NB4 (cell line): ENCODE measurements around the gene OR7A5.
"Not testable (repeated sequence)": the region's sequence is repeated elsewhere in the genome, so short reads cannot be mapped to it uniquely, and the experiment has no call there.

ENCODE experiments used
- DNase-seq: peaks from one replicate; pipeline ENCODE4 v3.0.0; 2010; ENCODE audit warnings: low read depth
- H3K4me3 ChIP-seq: one replicate; pipeline ENCODE4 v1.5.1; 2011; ENCODE audit warnings: mild to moderate bottlenecking, low read depth, low read length, moderate library complexity
- MYC ChIP-seq: IDR thresholded peaks from 2 replicates; pipeline ENCODE4 v1.6.1; 2011; ENCODE audit warnings: low read depth, low read length
- POLR2A ChIP-seq: IDR thresholded peaks from 2 replicates; pipeline ENCODE4 v1.6.1; 2011; ENCODE audit warnings: mild to moderate bottlenecking; ENCODE audit not compliant: insufficient read length; ENCODE audit errors: extremely low read depth
- TF ChIP-seq, protein P1 (sequence below): IDR thresholded peaks from one replicate; pipeline ENCODE4 v1.5.1; 2012; ENCODE audit warnings: low read depth, low read length
- TF ChIP-seq, protein P2 (sequence below): IDR thresholded peaks from 2 replicates; pipeline ENCODE4 v1.6.1; 2011; ENCODE audit warnings: low read depth, low read length

The OR7A5 gene

DNA sequence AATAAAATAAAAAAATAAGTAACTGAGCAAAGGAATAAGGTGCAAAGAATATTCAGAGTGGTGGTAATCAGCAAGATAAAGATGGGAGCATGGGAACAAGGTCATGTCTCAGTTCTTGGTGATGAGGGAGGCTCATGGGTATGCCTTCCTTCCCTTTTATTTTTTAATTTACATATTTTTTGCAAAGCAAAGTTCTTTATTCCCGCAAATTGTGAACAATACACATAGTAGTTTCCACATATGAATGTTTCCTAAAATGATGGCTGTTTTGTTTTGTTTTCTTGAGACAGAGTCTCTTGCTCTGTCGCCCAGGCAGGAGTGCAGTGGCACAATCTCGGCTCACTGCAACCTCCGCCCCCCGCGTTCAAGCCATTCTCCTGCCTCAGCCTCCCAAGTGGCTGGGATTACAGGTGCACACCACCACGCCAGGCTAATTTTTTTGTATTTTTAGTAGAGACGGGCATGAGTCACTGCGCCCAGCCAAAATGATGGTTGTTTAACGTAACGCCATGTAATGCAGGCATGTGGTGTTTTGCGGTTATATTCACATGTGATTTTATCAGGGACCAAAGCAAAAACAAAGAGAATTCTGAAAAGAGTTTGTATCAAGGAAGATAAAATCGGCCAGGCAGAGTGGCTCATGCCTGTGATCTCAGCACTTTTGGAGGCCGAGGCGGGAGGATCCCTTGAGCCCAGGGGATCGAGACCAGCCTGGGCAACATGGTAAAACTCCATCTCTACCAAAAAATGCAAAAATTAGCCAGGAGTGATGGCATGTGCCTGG is 52.2 kb downstream of the OR7A5 start:
- peak; percentile 65 for DNase-seq

DNA sequence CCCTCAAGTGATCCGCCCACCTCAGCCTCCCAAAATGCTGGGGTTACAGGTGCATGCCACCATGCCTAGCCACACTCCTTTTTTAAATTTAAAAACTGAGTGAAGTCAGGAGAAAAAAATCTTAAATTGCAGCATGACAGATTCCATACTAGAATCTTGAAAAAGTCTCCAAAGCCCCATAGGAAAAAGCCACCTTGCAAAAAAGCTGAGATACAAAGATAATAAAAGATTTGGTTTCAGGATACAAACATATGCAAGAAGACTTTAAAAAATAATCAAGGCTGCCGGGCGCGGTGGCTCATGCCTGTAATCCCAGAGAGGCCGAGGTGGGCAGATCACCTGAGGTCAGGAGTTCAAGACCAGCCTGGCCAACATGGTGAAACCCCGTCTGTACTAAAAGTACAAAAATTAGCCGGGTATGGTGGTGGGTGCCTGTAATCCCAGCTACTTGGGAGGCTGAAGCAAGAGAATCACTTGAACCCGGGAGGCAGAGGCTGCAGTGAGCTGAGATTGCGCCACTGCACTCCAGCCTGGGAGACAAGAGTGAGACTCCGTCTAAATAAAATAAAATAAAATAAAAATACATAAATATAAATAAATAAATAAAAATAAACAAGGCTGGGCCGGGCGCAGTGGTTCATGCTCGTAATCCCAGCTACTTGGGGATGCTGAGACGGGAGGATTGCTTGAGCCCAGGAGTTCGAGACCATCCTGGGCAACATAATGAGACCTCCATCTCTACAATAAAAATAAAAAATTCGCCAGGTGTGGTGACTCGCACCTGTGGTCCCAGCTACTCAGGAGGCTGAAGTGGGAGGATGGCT is 53.1 kb downstream of the OR7A5 start:
- DNase-seq, H3K4me3 ChIP-seq: not testable (repeated sequence)

More for the DNA sequence above, 52.2 kb downstream of the OR7A5 start:
- H3K4me3 ChIP-seq: no peak overlapping the region
- TF ChIP-seq, protein P1, sequence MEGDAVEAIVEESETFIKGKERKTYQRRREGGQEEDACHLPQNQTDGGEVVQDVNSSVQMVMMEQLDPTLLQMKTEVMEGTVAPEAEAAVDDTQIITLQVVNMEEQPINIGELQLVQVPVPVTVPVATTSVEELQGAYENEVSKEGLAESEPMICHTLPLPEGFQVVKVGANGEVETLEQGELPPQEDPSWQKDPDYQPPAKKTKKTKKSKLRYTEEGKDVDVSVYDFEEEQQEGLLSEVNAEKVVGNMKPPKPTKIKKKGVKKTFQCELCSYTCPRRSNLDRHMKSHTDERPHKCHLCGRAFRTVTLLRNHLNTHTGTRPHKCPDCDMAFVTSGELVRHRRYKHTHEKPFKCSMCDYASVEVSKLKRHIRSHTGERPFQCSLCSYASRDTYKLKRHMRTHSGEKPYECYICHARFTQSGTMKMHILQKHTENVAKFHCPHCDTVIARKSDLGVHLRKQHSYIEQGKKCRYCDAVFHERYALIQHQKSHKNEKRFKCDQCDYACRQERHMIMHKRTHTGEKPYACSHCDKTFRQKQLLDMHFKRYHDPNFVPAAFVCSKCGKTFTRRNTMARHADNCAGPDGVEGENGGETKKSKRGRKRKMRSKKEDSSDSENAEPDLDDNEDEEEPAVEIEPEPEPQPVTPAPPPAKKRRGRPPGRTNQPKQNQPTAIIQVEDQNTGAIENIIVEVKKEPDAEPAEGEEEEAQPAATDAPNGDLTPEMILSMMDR: no peak
- TF ChIP-seq MYC: no peak
- TF ChIP-seq POLR2A: no peak
- TF ChIP-seq, protein P2, sequence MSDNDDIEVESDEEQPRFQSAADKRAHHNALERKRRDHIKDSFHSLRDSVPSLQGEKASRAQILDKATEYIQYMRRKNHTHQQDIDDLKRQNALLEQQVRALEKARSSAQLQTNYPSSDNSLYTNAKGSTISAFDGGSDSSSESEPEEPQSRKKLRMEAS: no peak

DNA sequence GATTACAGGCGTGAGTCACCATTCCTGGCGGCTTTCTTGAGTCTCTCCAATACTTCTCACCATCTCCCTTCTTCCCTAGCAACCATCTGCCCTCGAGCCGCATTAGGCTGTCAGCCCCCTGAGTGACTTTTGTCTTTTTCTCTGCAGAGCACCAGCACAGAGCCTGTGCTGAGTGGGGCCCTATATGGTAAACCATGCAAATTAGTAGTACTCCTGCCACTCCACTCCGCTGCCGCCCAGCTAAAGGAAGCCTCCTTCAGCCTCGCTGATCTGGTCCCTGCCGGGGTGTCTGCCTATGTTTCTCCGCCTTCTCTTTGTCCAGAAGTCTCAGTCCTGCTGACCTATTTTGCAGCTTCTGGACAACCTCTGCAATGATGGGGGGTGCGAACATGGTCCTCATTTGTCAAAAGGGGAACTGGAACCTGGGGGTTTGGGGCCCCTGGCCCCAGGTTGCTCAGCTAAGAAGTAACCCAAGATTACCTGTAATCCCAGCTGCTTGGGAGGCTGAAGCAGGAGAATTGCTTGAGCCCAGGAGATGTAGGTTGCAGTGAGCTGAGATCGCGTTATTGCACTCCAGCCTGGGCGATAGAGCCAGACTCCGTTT is 54.3 kb downstream of the OR7A5 start:
- DNase-seq: peak; percentile 46
- H3K4me3 ChIP-seq: not testable (repeated sequence)

DNA sequence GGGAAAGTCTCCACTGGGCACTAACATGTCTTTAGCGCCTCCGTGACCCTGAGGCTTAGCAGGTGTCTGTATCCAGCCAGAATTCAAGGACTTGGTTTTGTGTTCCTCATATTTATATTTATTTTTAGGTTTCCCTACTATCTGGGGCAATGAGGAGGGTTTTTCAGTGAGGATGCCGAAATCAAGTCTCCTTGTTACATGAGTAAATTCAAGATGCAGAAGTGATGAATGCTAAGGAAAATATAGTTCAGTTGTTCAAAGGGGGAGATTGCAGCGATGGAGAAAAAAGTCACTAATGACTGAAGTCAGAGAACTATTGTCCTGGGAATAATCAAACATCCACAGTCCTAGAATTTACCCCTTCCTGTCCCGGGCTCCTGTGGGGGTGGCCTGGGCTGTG is 55.8 kb downstream of the OR7A5 start:
- no peak for DNase-seq
- TF ChIP-seq, protein P2: no peak
- TF ChIP-seq MYC (no peak), POLR2A (no peak)
- TF ChIP-seq, protein P1: no peak
- no peak overlapping the region for H3K4me3 ChIP-seq

DNA sequence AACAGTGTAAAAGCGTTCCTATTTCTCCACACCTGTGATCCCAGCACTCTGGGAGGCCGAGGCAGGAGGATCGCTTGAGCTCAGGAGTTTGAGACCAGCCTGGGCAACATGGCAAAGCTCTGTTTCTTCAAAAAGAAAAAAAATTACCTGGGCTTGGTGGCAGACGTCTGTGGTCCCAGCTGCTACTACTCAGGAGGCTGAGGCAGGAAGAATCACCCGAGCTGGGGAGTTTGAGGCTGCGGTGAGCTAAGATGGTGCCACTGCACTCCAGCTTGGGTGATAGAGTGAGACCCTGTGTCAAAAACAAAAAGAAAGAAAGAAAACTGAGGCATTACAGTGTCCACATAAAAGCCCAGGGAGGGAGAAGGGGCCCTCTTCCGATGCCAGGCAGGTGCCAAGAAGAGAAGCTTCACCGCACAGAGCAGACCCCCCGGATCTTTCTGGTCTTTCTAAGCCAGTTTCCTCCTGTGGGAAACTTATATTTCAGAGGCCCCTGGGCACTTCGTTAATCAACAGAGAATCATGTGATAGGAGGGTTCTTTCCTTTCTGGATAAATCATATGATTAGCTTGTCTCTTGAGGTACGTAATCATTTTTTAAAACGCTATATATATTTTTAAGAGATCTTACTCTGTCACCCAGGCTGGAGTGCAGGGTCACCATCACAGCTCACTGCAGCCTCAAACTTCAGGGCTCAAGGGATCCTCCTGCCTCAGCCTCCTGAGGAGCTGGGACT is 56.7 kb downstream of the OR7A5 start, which contains the start of gene ADGRE2:
Gene ADGRE2, minus strand, starts transcription at position 451 of the 736 bp plus-strand sequence. CDS start 1,804 bp downstream, outside the sequence.
- H3K4me3 ChIP-seq, DNase-seq: not testable (repeated sequence)

DNA sequence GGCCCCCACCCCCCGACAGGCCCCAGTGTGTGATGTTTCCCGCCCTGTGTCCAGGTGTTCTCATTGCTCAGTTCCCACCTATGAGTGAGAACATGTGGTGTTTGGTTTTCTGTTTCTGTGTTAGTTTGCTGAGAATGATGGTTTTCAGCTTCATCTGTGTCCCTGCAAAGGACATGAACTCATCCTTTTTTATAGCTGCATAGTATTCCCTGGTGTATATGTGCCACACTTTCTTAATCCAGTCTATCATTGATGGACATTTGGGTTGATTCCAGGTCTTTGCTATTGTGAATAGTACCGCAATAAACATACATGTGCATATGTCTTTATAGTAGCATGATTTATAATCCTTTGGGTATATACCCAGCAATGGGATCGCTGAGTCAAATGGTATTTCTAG is 57.3 kb downstream of the OR7A5 start:
- DNase-seq, H3K4me3 ChIP-seq: not testable (repeated sequence)
